ENCODE measurements around the gene LDLRAD4. TPM values are rescaled to one million over a fixed set of nuclear protein-coding genes. Genes with fewer than 3 reads are reported as not detected.

Gene LDLRAD4
- total and polyA plus RNA-seq, 9 of the 15 experiments (the other 6 are each of a cell fraction or from before 2014, with no cell fraction given): 0.01 TPM; not detected in 8

GRCh38 chr18:13546638-13547037 lies 328.1 kb downstream of the LDLRAD4 start:
- no peaks in the 10 kb centered on the region for H3K36me3 ChIP-seq (ENCODE audit: control insufficient read depth, insufficient read depth, low read length)
- peaks cover 2 to 25% of the 10 kb centered on the region in 2 experiments; a peak in 2 of 5 replicates for H3K27me3 ChIP-seq (ENCODE audit: control insufficient read depth in 2 of 2, insufficient read depth in 2 of 2, low read length in 2 of 2)
- H2AFZ ChIP-seq (ENCODE audit: low read depth, low read length): no peak overlapping the region
- ChIA-PET POLR2A (no interaction called here), CTCF (ENCODE audit: low intra/inter-chr PET ratio) (no interaction called here)
- DNase-seq (ENCODE audit: extremely low read depth in 1 of 4, low spot score in 3 of 4) (no peak), ATAC-seq (no peak), FAIRE-seq (no peak)
- WGBS (ENCODE audit: insufficient coverage, low coverage, missing lambda C conversion rate): 0% methylated on average over 7 of the region's 8 CpGs
- intact Hi-C loops (cut with micrococcal nuclease): no loop called here
- BruUV-seq (replicated peaks): no TSS peak
- H3K4me1 ChIP-seq (replicated peaks in 1 of 2; ENCODE audit: control insufficient read depth in 2 of 2, insufficient read depth in 2 of 2, low read length in 2 of 2): no peaks in the 10 kb centered on the region
- H3K4me2 ChIP-seq (ENCODE audit: insufficient read depth, low read length): no peak overlapping the region
- no peak overlapping the region for H3K9ac ChIP-seq (ENCODE audit: insufficient read depth in 1 of 2, low read depth in 2 of 2, low read length in 2 of 2)
- H3K9me3 ChIP-seq (replicated peaks; ENCODE audit: control insufficient read depth, insufficient read depth, low read depth, low read length): no peaks in the 10 kb centered on the region
- H3K9me1 ChIP-seq (ENCODE audit: control insufficient read depth, insufficient read depth, low read length): no peaks in the 10 kb centered on the region
- H3K27ac ChIP-seq (ENCODE audit: extremely low read depth, low read depth, low read length): no peak overlapping the region
- H3K4me3 ChIP-seq: no peak overlapping the region
- H4K20me1 ChIP-seq (replicated peaks; ENCODE audit: control insufficient read depth, insufficient read depth, low read length): no peaks in the 10 kb centered on the region
- in situ Hi-C loops (cut with MboI): no loop called here
- no peaks in the 10 kb centered on the region for H3K79me2 ChIP-seq (ENCODE audit: control insufficient read depth, insufficient read depth, low read length)
- TF ChIP-seq UBTF (IDR thresholded peaks at IDR 0.05; ENCODE audit: borderline replicate concordance in 1 of 2, low read depth in 2 of 2, low read length in 2 of 2) (no peak), SIRT6 (IDR thresholded peaks at IDR 0.05; ENCODE audit: low read depth, low read length) (no peak), RNF219 (CRISPR knock-in tag; IDR thresholded peaks at IDR 0.05) (no peak), TFAP4 (CRISPR knock-in tag; IDR thresholded peaks at IDR 0.05; ENCODE audit: borderline replicate concordance) (no peak), MLX (CRISPR knock-in tag; conservative IDR thresholded peaks at IDR 0.05) (no peak), ZNF778 (CRISPR knock-in tag; IDR thresholded peaks at IDR 0.05) (no peak), HDAC2 (IDR thresholded peaks at IDR 0.05) (no peak), CHD4 (IDR thresholded peaks at IDR 0.05; ENCODE audit: insufficient read depth, insufficient replicate concordance, low read depth, low read length, poor library complexity, severe bottlenecking) (no peak), FOXK2 (conservative IDR thresholded peaks at IDR 0.05 in 1 of 2, IDR thresholded peaks at IDR 0.05 in 1 of 2; ENCODE audit: low read depth in 2 of 2) (no peak), ZBTB2 (IDR thresholded peaks at IDR 0.05) (no peak), POLR2AphosphoS5 (IDR thresholded peaks at IDR 0.05; ENCODE audit: control insufficient read depth, insufficient read depth, low read depth, low read length) (no peak), PREB (CRISPR knock-in tag; IDR thresholded peaks at IDR 0.05) (no peak)

Data from K562 (cell line).